Colon (tissue), 2 donors: ENCODE results near the gene SKIDA1.
"Not testable (repeated sequence)": the region's sequence is repeated elsewhere in the genome, so short reads cannot be mapped to it uniquely, and the experiment has no call there.

Experiments
- FAIRE-seq: peaks from 2 replicates; lab custom pipeline; 2012; peaks lifted over from hg19 to GRCh38; lab: Jason Lieb, UNC
- donor health status: control.
- donor health status: control.

SKIDA1 gene

DNA sequence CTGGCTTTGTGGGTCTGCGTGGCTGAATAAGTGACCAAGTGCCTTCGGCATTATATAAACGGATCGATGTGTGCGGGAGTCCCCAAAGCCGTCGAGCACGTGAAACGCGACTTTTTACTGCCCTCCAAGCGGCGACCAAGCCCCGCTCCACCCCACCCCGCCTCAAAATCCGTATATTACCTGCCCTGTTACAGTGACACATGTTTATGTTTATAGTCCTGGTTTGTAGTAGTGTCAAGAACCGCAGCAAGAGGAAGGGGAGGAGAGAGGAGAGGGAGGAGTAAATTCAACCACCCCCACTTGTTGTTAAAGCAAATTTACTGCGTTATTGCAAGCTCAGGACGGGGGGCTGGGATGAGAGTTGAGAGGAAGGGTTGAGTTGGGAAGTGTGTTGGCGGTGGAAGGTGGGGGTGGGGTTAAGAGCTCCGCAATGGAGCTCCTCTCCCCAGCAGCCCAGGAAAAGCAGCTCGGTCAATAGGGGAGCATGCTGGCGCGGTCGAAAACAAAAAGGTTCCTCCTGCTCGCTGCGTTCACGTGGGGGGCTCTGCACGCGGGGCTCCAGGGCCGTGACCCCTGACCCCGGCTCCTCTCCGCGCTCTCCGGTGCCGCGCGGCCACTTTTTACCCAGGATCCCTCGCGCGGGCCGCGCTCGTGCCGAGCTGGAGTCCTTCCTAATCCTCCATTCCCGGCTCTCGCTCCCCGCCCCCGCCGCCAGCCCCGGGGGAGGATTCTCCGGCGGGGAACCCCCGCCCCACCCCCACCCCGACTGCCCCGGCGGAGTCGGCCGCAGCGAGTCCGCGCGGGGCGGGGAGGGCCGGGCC lies at the start of gene SKIDA1:
TSS of gene SKIDA1 (minus strand) at position 316 of the 821 bp plus-strand sequence. CDS start 7,860 bp downstream, outside the sequence.
- no peak for FAIRE-seq

- FAIRE-seq = not testable (repeated sequence)
These were observed 49.0 kb upstream of the SKIDA1 start for GRCh38 chr10:21574514-21574913.

- no peak for FAIRE-seq
These were observed 47.1 kb upstream of the SKIDA1 start for GRCh38 chr10:21572578-21572977.

DNA sequence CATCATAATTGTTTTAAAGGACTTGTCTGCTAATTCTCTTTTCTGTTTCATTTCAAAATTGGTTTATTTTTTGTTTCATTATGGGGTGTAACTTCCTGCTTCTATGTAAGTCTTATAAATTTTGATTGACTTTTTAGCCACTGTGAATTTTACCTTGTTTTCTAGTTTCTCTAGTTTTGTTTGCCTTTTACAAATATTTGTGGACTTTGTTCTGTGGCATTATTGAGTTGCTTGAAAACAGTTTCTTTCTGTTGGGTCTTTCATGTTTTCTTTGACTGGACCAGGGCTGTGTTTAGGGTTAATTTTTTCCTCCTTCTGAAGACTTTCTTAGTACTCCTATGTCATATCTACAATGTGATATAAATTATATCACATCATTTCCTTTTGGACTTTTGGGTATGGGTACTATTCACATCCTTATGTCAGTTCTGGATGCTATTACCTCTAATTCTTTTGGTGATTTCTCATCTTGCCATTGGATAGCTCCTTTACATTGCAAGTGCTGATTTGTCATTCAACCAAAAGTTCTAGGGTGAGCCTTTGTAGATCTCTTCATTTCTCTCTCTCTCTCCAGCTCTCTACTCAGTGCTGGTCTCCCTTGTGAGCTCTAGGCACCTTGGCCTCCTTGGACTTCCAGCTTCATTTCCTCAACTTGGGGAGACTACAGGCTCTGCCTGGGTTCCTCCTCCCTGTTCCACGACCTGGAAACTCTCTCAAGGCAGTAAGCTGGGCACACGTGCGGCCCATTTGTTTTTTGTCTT lies 45.5 kb upstream of the SKIDA1 start:
- FAIRE-seq = no peak

DNA sequence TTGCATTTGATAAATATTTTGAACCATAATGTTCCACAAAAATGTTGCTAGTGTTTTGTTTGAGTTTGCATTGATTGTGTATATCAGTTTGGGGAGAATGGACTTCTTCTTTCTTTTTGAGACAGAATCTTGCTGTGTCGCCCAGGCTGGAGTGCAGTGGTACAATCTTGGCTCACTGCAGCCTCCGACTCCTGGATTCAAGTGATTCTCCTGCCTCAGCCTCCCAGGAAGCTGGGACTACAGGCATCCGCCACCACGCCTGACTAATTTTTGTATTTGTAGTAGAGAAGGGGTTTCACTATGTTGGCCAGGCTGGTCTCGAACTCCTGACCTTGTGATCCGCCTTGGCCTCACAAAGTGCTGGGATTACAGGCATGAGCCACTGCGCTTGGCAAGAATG lies 33.5 kb upstream of the SKIDA1 start:
- FAIRE-seq = not testable (repeated sequence)

- FAIRE-seq = no peak
These were observed 31.0 kb upstream of the SKIDA1 start for GRCh38 chr10:21556527-21556926.

GRCh38 chr10:21552638-21553037 lies 27.2 kb upstream of the SKIDA1 start:
- no peak for FAIRE-seq

- FAIRE-seq = no peak
These were observed 21.8 kb upstream of the SKIDA1 start for GRCh38 chr10:21547246-21547645.

DNA sequence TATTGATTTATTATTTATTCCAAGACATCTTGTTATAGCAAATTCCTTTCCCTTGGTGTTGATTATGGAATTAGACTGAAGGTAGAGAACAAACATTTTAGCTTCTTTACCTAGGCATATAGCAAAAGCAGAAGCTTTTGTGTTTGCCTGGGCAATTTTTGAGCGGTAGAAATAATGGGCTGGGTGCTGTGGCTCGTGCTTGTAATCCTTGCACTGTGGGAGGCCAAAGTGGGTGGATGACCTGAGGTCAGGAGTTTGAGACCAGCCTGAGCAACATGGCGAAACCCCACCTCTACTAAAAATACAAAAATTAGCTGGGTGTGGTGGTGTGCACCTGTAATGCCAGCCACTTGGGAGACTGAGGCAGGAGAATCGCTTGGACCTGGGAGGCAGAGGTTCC lies 15.2 kb upstream of the SKIDA1 start:
- FAIRE-seq = not testable (repeated sequence)

DNA sequence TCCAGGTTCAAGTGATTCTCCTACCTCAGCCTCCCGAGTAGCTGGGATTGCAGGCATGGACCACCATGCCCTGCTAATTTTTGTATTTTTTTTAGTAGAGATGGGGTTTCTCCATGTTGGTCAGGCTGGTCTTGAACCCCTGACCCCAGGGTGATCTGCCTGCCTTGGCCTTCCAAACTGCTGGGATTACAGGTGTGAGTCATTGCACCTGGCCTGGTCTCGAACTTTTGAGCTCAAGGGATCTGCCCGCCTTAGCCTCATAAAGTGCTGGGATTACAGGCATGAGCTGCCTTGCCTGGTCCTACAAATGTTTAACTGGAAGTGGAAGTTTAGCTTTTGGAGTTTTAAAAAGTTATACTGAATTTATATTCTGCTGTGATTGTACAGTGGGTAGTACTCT lies 11.4 kb upstream of the SKIDA1 start:
- FAIRE-seq = no peak

- FAIRE-seq = not testable (repeated sequence)
These were observed 10.5 kb upstream of the SKIDA1 start for GRCh38 chr10:21535976-21536375.

DNA sequence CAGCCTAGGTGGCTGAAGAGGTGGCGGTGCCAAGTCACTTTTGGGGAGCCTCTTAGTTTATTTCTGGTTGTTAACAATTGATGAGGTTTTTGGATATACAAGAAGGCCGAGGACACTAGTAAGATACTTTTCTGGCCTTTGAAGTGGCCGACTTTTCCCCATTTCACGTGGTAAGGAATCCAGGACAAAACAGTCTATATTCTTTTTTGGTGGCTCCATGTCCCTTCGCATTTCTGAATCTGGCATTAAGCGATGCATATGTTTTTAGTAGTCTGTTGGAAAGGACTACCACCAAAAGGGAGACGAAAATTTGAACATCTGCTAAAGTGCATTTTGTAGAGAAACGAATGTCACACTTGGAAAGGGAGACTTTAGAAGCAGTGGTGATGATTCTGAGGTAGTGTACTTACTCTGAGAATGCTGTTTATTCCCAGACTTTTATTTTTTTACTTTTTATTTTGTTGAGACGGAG lies 10.0 kb upstream of the SKIDA1 start:
- no peak for FAIRE-seq

DNA sequence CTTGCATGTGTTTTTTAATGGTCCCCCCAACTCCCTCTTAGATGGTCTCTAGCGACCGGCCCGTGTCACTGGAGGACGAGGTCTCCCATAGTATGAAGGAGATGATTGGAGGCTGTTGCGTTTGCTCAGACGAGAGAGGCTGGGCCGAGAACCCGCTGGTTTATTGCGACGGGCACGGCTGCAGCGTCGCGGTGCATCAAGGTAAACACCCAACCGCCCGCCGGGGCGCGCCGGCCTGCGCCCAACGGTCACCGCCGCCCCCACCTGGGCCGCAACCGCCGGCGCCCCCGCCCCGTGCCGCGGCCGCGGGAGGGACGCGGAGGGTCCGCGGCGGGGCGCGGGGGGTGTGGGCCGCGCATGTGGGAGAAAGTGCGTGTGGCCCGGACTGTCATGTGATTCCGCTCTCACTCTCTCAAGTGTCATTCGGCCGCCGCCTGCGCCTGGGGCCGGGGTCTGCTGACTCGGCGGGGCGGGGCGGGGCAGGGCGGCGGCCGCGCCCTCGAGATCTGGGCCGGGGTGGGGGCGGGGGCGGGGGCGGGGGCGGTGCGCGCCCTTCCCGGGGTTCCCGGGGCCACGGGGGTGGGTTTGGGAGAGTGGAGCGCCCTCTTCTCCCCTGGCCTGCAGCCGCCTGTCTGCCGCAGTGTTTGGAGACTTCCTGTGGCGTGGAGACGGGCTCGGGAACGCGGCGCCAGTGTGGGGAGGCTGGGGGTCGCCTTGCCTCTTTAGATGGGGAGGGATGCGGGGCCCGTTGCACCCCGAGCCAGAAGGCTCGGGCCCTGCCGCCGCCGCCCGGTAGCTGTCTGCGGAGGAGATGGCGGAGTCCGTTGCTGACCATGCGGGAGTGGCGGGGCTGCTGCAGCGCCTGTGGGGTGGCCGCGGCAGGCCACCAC lies 9.4 kb upstream of the SKIDA1 start:
- no peak for FAIRE-seq

DNA sequence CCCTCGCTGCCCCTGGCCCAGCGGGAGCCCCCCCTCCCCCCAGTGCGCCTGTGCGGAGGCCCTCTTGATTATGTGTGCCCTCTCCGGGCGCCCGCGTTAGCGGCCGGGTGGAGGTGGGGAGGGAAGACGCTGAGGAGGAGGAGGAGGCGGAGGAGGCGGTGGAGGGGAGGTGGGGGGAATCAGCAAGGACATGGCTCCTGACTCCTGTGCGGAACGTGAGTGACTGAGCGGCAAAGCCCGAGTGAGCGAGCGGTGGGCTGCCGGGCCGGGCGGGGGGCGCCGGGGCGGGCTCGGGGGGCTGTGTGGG lies 8.8 kb upstream of the SKIDA1 start:
- FAIRE-seq = no peak

GRCh38 chr10:21533467-21534279 lies 8.2 kb upstream of the SKIDA1 start, which contains the start of gene MLLT10:
TSS of gene MLLT10 (plus strand) at chr10:21534232. CDS start at chr10:21534645, 413 bp downstream.
- no peak for FAIRE-seq

DNA sequence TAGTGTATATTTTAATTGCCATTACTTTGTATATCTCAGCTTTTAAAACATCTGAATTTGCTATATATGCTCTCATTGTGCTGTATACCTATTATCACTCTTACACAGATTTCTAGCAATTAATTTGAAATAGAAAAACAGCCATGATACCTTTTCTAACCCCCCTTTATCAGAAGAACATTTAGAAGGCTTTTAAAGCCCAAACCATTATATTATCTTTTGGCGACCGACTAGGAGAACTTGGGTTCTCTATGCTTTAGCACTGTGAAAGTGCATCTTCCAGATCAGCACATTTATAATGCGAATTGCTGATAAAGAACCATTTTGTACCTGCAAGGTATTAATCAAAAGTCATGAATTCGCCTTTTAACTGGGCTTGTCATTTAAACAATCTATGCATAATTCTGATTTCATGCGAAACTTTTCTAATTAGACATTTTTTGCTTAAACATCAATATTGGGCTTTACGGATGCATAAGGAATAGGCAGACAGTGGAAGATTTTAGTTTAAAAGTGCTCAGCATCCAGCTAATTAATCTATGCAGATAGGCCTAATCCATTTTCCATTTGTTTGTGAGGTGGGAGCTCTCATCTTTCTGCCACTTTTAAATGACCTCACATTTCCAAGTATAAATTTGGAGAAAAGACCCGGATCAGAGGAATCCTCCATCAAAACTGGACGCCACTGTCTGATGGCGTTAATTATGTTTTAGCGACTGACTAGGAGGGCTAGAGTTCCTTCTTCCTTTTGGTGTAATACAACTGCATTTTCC lies 7.4 kb upstream of the SKIDA1 start:
- no peak for FAIRE-seq

GRCh38 chr10:21531164-21531563 lies 5.7 kb upstream of the SKIDA1 start:
- no peak for FAIRE-seq

DNA sequence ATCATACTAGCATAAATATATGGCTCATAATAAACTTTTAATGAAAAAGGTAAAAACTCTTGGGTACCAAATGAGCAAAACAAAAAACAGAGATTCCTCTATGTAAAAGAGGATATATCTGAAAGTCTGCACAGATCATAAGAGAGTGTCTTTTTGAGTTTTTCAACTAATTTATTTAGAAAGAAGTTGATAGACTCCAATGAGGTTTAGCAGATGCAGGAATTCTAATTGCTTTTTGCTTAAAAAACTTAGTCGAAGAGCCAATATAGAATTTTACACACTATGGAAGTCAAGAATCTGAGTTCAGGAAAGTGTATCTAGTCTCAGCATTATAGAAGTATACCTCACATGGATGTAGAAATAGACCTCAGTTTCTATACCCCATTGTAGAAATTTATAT lies 5.2 kb upstream of the SKIDA1 start:
- no peak for FAIRE-seq

GRCh38 chr10:21530168-21530567 lies 4.7 kb upstream of the SKIDA1 start:
- no peak for FAIRE-seq

DNA sequence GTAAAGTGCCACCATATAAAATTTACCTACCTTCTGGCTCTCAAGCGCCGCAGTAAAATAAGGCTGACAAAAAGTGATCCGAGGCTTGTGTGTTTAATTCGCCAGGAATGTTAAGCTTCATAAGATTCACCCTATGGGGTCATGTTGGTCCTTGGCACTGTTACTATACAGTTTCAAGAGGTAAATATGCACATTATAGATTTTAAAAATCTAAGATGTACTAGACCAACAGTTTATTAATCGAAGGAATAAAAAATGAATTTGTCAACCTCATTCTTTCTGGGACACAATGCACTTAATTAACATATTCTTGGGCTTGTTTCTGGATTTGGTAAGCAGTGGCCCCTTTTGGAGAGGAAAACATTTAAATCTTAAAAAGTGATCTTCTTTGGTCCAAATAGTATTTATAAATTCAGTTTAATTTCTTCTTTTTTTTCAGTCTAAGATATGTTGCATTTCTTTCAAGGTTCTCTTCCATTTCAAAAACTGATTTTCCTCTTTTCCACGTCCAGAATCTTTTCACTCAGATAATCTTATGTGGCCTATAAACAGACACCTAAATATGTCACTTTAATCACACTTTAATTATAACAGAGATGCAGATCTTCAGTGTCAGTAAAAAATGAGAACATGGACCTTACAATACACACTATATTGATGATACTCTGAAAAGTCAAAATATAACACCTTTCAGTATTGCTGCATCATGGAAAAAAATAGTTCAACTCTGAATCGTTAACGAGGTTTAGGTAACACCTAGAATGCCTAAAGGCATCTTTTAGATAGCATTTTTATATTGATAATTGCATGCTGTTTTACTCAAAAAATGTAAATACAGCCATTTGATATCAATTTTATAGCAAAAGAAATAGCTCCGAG lies 3.8 kb upstream of the SKIDA1 start:
- FAIRE-seq = no peak
